ENCODE results near the gene CHN1.

CHN1 gene

DNA sequence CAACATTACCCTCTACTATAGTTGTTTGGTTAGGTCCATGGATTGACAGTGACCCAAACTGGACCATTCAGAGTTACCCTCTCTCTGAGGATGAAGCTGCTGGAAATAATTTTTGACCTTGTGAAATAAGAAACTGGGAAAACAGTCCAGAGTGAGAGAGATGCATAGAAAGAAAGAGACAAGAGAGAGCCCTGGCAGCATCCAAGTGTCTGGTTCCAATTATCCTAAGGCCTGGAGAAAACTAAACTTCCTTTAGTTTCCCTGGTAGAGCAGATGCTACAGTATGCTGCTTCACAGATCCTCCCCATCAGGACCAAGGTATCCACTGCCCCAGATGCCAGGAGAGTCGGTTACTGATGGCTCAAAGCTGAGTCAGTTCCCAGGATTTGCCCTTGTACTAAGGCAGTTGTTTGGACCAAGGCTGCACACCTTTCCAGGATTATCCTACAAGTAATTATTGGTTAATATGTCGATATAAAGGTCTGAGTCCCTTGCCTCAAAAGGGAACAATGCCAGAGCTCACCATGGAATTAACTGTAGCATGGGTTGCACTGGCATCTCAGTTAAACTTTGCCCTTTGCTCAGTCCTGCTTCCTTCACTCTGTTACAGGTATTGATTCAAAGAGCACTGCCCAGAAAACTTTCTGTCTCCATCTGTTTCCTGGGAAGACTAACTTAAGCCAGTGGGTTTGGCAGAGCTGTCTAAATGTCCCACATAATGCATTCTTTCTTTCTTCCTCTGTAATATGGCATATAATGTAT is 14.6 kb upstream of the CHN1 start:
- no peaks in the 10 kb centered on the region for H3K9me3 ChIP-seq (ENCODE audit: insufficient read depth, low read depth, low read length)
- H3K18ac ChIP-seq (ENCODE audit: low read length): no peak overlapping the region
- no peak overlapping the region for H2BK120ac ChIP-seq (ENCODE audit: insufficient read depth, low read length, poor library complexity)
- no peak overlapping the region for H3K9ac ChIP-seq (ENCODE audit: low read length)
- H3K23ac ChIP-seq (ENCODE audit: low read length): no peak overlapping the region
- no peaks in the 10 kb centered on the region for H3K27me3 ChIP-seq (ENCODE audit: insufficient read depth, low read length)
- H3K4me1 ChIP-seq (ENCODE audit: control insufficient read depth in 1 of 2, insufficient read depth in 2 of 2, low read length in 2 of 2): no peaks in the 10 kb centered on the region
- no peak for DNase-seq
- H2AFZ ChIP-seq (ENCODE audit: insufficient read depth, low read length, poor library complexity): no peak overlapping the region
- H3K4ac ChIP-seq (ENCODE audit: low read depth, low read length): no peak overlapping the region
- no peak overlapping the region for H3K27ac ChIP-seq (ENCODE audit: low read depth, low read length)
- no peak overlapping the region for H3K4me2 ChIP-seq (ENCODE audit: low read length)
- H2BK12ac ChIP-seq (ENCODE audit: low read length): no peak overlapping the region
- H2BK5ac ChIP-seq (ENCODE audit: low read depth, low read length, poor library complexity): no peak overlapping the region
- H4K91ac ChIP-seq (ENCODE audit: low read depth, low read length): no peak overlapping the region
- no CpG with 5 or more reads among the region's 2 CpGs for WGBS (ENCODE audit: extremely low coverage, insufficient coverage, insufficient read length)
- H3K14ac ChIP-seq (ENCODE audit: low read length): no peak overlapping the region
- H4K12ac ChIP-seq (ENCODE audit: low read depth, low read length): no peak overlapping the region
- H4K8ac ChIP-seq (ENCODE audit: low read depth, low read length): no peak overlapping the region
- H3K36me3 ChIP-seq (ENCODE audit: control insufficient read depth in 1 of 2, insufficient read depth in 2 of 2, low read length in 2 of 2): no peaks in the 10 kb centered on the region
- H3K79me1 ChIP-seq (ENCODE audit: low read length): no peaks in the 10 kb centered on the region
- H2AK5ac ChIP-seq (ENCODE audit: low read length): no peak overlapping the region
- H3K4me3 ChIP-seq (ENCODE audit: low read depth, low read length): no peak overlapping the region
- no peaks in the 10 kb centered on the region for H3K79me2 ChIP-seq (ENCODE audit: control insufficient read depth, insufficient read depth, low read length, poor library complexity)

DNA sequence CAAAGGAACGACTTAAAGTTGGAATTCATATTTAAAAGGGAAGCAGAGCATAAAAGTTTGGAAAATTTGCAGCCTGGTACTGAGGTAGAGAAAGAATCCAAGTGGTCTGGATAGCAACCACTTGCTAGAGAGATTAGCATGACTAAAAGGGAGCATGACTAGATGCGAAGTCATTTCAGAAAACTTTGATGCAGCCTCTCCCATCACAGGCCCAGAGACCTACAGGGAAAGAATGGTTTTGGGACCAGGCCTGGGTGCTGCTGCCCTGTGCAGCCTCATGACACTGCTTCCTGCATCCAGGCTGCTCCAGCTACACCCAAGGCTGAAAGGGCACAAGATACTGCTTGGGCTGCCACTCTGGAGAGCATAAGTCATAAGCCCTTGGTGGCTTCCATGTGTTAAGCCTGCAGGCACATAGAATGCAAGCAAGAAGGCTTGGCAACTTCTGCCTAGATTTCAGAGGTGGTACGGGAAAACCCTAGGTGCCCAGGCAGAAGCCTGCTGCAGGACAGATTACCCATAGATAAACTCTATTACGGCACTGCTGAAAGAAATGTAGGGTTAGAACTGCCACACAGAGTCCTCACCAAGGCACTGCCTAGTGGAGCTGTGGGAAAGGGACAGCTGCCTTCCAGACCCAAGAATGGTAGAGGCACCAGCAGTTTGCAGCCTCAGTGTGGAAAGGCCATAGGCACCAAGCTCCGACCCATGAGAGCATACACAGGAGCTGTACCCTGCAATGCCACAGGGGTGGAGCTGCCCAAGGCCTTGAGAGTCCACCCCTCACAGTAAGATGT is 12.6 kb upstream of the CHN1 start:
- H2AFZ ChIP-seq (ENCODE audit: insufficient read depth, low read length, poor library complexity): no peak overlapping the region
- H3K79me2 ChIP-seq (ENCODE audit: control insufficient read depth, insufficient read depth, low read length, poor library complexity): no peaks in the 10 kb centered on the region
- H3K4me2 ChIP-seq (ENCODE audit: low read length): no peak overlapping the region
- H3K36me3 ChIP-seq (ENCODE audit: control insufficient read depth in 1 of 2, insufficient read depth in 2 of 2, low read length in 2 of 2): no peaks in the 10 kb centered on the region
- H3K18ac ChIP-seq (ENCODE audit: low read length): no peak overlapping the region
- H2BK5ac ChIP-seq (ENCODE audit: low read depth, low read length, poor library complexity): no peak overlapping the region
- DNase-seq: no peak
- no peaks in the 10 kb centered on the region for H3K27me3 ChIP-seq (ENCODE audit: insufficient read depth, low read length)
- no peak overlapping the region for H3K4me3 ChIP-seq (ENCODE audit: low read depth, low read length)
- H2AK5ac ChIP-seq (ENCODE audit: low read length): no peak overlapping the region
- no peak overlapping the region for H3K27ac ChIP-seq (ENCODE audit: low read depth, low read length)
- H3K4ac ChIP-seq (ENCODE audit: low read depth, low read length): no peak overlapping the region
- no peak overlapping the region for H3K14ac ChIP-seq (ENCODE audit: low read length)
- H2BK12ac ChIP-seq (ENCODE audit: low read length): no peak overlapping the region
- H3K23ac ChIP-seq (ENCODE audit: low read length): peak overlapping the region; percentile 14
- no peak overlapping the region for H2BK120ac ChIP-seq (ENCODE audit: insufficient read depth, low read length, poor library complexity)
- no peak overlapping the region for H4K12ac ChIP-seq (ENCODE audit: low read depth, low read length)
- no peaks in the 10 kb centered on the region for H3K79me1 ChIP-seq (ENCODE audit: low read length)
- no peak overlapping the region for H3K9ac ChIP-seq (ENCODE audit: low read length)
- no CpG with 5 or more reads among the region's 5 CpGs for whole genome bisulfite sequencing (ENCODE audit: extremely low coverage, insufficient coverage, insufficient read length)
- H3K9me3 ChIP-seq (ENCODE audit: insufficient read depth, low read depth, low read length): no peaks in the 10 kb centered on the region
- H4K8ac ChIP-seq (ENCODE audit: low read depth, low read length): no peak overlapping the region
- H3K4me1 ChIP-seq (ENCODE audit: control insufficient read depth in 1 of 2, insufficient read depth in 2 of 2, low read length in 2 of 2): no peaks in the 10 kb centered on the region
- H4K91ac ChIP-seq (ENCODE audit: low read depth, low read length): no peak overlapping the region

DNA sequence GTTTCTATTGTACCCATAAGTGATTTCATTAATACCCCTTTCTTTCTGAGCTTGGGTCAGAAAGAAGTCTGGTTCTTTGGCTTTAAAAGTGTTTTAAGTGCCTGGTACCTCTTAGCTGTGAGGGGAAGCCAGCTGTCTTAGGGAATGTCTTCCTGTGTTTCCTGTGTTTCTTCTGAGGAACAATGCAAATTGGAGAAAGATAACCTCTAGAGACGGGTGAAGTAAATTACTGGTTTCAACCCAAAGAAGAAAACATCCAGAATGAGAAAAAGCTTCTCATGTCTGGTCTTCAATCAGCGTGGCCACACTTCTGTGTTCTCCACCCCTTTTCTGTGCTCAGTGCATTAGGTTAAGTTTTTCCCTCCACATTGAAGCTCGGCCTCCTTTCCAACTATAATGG is 10.2 kb upstream of the CHN1 start:
- H3K27me3 ChIP-seq (ENCODE audit: insufficient read depth, low read length): no peaks in the 10 kb centered on the region
- no peaks in the 10 kb centered on the region for H3K36me3 ChIP-seq (ENCODE audit: control insufficient read depth in 1 of 2, insufficient read depth in 2 of 2, low read length in 2 of 2)
- no peak overlapping the region for H2BK12ac ChIP-seq (ENCODE audit: low read length)
- no CpG with 5 or more reads among the region's 3 CpGs for WGBS (ENCODE audit: extremely low coverage, insufficient coverage, insufficient read length)
- H3K79me1 ChIP-seq (ENCODE audit: low read length): no peaks in the 10 kb centered on the region
- H3K4me3 ChIP-seq (ENCODE audit: low read depth, low read length): no peak overlapping the region
- H2BK120ac ChIP-seq (ENCODE audit: insufficient read depth, low read length, poor library complexity): no peak overlapping the region
- H3K18ac ChIP-seq (ENCODE audit: low read length): no peak overlapping the region
- no peak overlapping the region for H2AFZ ChIP-seq (ENCODE audit: insufficient read depth, low read length, poor library complexity)
- H3K9me3 ChIP-seq (ENCODE audit: insufficient read depth, low read depth, low read length): no peaks in the 10 kb centered on the region
- no peak overlapping the region for H3K4me2 ChIP-seq (ENCODE audit: low read length)
- no peak overlapping the region for H3K27ac ChIP-seq (ENCODE audit: low read depth, low read length)
- H3K79me2 ChIP-seq (ENCODE audit: control insufficient read depth, insufficient read depth, low read length, poor library complexity): no peaks in the 10 kb centered on the region
- no peak overlapping the region for H3K14ac ChIP-seq (ENCODE audit: low read length)
- no peak overlapping the region for H2AK5ac ChIP-seq (ENCODE audit: low read length)
- no peak overlapping the region for H3K4ac ChIP-seq (ENCODE audit: low read depth, low read length)
- H3K9ac ChIP-seq (ENCODE audit: low read length): no peak overlapping the region
- no peak for DNase-seq
- no peaks in the 10 kb centered on the region for H3K4me1 ChIP-seq (ENCODE audit: control insufficient read depth in 1 of 2, insufficient read depth in 2 of 2, low read length in 2 of 2)
- no peak overlapping the region for H4K8ac ChIP-seq (ENCODE audit: low read depth, low read length)
- no peak overlapping the region for H2BK5ac ChIP-seq (ENCODE audit: low read depth, low read length, poor library complexity)
- H4K91ac ChIP-seq (ENCODE audit: low read depth, low read length): no peak overlapping the region
- H4K12ac ChIP-seq (ENCODE audit: low read depth, low read length): no peak overlapping the region
- no peak overlapping the region for H3K23ac ChIP-seq (ENCODE audit: low read length)

DNA sequence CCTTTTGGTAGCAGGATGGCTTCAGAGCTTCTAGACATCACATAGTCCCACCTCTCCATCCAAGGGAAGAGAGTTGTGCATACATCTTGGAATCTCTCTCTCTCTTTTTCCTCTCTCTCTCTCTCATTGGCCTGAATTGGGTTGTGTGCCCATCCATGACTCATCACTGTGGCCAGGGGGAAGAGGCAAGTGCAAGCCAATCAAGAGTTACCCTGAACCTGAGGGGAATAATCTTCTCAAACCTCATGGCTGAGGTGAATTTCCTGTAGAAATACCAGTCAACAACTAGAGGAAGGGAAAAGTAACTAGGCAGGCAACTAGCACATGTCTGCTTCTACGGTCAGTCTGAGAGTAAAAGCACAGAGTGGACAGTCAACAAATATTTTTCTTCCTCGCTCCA is 7.3 kb upstream of the CHN1 start:
- H3K4ac ChIP-seq (ENCODE audit: low read depth, low read length): no peak overlapping the region
- no peak overlapping the region for H3K9ac ChIP-seq (ENCODE audit: low read length)
- H3K23ac ChIP-seq (ENCODE audit: low read length): no peak overlapping the region
- no peak overlapping the region for H2BK120ac ChIP-seq (ENCODE audit: insufficient read depth, low read length, poor library complexity)
- no peak overlapping the region for H2AFZ ChIP-seq (ENCODE audit: insufficient read depth, low read length, poor library complexity)
- no peak for DNase-seq
- H4K8ac ChIP-seq (ENCODE audit: low read depth, low read length): no peak overlapping the region
- H3K27ac ChIP-seq (ENCODE audit: low read depth, low read length): no peak overlapping the region
- no peaks in the 10 kb centered on the region for H3K36me3 ChIP-seq (ENCODE audit: control insufficient read depth in 1 of 2, insufficient read depth in 2 of 2, low read length in 2 of 2)
- no peaks in the 10 kb centered on the region for H3K79me1 ChIP-seq (ENCODE audit: low read length)
- H4K91ac ChIP-seq (ENCODE audit: low read depth, low read length): no peak overlapping the region
- H3K4me3 ChIP-seq (ENCODE audit: low read depth, low read length): no peak overlapping the region
- no peaks in the 10 kb centered on the region for H3K27me3 ChIP-seq (ENCODE audit: insufficient read depth, low read length)
- H3K79me2 ChIP-seq (ENCODE audit: control insufficient read depth, insufficient read depth, low read length, poor library complexity): no peaks in the 10 kb centered on the region
- no peak overlapping the region for H2AK5ac ChIP-seq (ENCODE audit: low read length)
- no peak overlapping the region for H2BK5ac ChIP-seq (ENCODE audit: low read depth, low read length, poor library complexity)
- no peak overlapping the region for H3K14ac ChIP-seq (ENCODE audit: low read length)
- no CpG with 5 or more reads among the region's 2 CpGs for WGBS (ENCODE audit: extremely low coverage, insufficient coverage, insufficient read length)
- no peaks in the 10 kb centered on the region for H3K4me1 ChIP-seq (ENCODE audit: control insufficient read depth in 1 of 2, insufficient read depth in 2 of 2, low read length in 2 of 2)
- H4K12ac ChIP-seq (ENCODE audit: low read depth, low read length): no peak overlapping the region
- no peak overlapping the region for H2BK12ac ChIP-seq (ENCODE audit: low read length)
- H3K4me2 ChIP-seq (ENCODE audit: low read length): no peak overlapping the region
- H3K9me3 ChIP-seq (ENCODE audit: insufficient read depth, low read depth, low read length): no peaks in the 10 kb centered on the region
- H3K18ac ChIP-seq (ENCODE audit: low read length): no peak overlapping the region
